ENCODE measurements around the gene PKNOX1. TPM values are rescaled to one million over a fixed set of nuclear protein-coding genes. Genes with fewer than 3 reads are reported as not detected.

PKNOX1 gene
- total and polyA plus RNA-seq, 9 of the 15 experiments (the other 6 are each of a cell fraction or from before 2014, with no cell fraction given) = 8.8 to 25.9 (median 13.2) TPM

DNA sequence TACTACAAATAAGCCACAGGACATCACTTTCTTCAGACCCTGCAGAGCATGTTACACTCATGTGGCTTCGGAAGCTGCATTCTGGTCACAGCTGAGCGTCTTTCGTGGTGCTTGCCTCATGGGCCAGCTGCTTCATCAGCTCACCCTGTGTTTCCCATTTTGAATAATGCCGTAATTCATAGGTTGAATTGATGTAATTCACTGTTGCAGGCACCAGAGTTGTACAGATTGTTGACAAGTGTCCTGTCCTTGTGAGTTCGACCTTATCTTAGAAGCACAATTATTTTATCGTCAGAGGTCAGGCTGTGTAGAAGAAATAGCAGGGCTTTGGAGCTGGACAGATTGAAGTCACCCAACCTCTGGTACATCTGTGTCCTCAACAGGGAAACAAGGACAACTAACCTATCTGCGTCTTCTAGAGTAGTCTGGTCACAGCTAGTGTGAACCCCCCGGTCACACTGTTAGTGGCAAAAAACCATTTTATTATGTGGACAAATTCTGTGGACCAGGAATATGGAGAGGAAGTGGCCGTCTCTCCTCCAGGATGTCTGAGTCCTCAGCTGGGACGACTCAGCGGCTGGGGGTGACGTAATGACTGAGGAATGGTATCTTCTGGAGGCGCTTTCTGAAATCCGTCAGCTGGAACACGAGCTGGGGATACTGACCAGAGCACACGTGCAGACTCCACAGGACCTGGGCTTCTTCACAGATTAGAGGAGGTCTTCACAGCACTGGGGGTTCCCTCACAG is 17.8 kb downstream of the PKNOX1 start:
- H3K9me3 ChIP-seq (replicated peaks; ENCODE audit: control insufficient read depth, insufficient read depth, low read depth, low read length) = 0 out of 2 replicates have a peak, but pooled peaks cover 2% of the 10 kb centered on the region
- in situ Hi-C loops (cut with MboI) = no loop called here
- TF ChIP-seq MTA1 (IDR thresholded peaks at IDR 0.05; ENCODE audit: borderline replicate concordance) (0 out of 2 replicates have a peak, but pooled peaks have one; percentile 26), ZFX (CRISPR knock-in tag; IDR thresholded peaks at IDR 0.05) (no peak), CCNT2 (IDR thresholded peaks at IDR 0.05; ENCODE audit: borderline replicate concordance, extremely low read depth, insufficient read length, low read depth, low read length) (no peak), KDM5B (IDR thresholded peaks at IDR 0.05; ENCODE audit: insufficient replicate concordance, low read depth, low read length) (no peak), ESRRA (IDR thresholded peaks at IDR 0.05; ENCODE audit: borderline replicate concordance, low read depth) (peak; percentile 80), JUNB (CRISPR knock-in tag; conservative IDR thresholded peaks at IDR 0.05) (peak; percentile 31; the same call in 1 of the 2 replicates), ARID1B (IDR thresholded peaks at IDR 0.05) (peak; percentile 64; the same call in 1 of the 2 replicates), NBN (IDR thresholded peaks at IDR 0.05; ENCODE audit: low read depth) (no peak), PHF21A (IDR thresholded peaks at IDR 0.05; ENCODE audit: borderline replicate concordance, low read depth) (no peak), HLTF (IDR thresholded peaks at IDR 0.05) (no peak), ATF1 (CRISPR knock-in tag; IDR thresholded peaks at IDR 0.05) (no peak), ATF1 (tag; IDR thresholded peaks at IDR 0.05) (peak; percentile 57), CEBPG (CRISPR knock-in tag; IDR thresholded peaks at IDR 0.05) (peak; percentile 75), CEBPG (tag; conservative IDR thresholded peaks at IDR 0.05 in 1 of 2, IDR thresholded peaks at IDR 0.05 in 1 of 2) (no peak)
- TF ChIP-seq, protein P1, sequence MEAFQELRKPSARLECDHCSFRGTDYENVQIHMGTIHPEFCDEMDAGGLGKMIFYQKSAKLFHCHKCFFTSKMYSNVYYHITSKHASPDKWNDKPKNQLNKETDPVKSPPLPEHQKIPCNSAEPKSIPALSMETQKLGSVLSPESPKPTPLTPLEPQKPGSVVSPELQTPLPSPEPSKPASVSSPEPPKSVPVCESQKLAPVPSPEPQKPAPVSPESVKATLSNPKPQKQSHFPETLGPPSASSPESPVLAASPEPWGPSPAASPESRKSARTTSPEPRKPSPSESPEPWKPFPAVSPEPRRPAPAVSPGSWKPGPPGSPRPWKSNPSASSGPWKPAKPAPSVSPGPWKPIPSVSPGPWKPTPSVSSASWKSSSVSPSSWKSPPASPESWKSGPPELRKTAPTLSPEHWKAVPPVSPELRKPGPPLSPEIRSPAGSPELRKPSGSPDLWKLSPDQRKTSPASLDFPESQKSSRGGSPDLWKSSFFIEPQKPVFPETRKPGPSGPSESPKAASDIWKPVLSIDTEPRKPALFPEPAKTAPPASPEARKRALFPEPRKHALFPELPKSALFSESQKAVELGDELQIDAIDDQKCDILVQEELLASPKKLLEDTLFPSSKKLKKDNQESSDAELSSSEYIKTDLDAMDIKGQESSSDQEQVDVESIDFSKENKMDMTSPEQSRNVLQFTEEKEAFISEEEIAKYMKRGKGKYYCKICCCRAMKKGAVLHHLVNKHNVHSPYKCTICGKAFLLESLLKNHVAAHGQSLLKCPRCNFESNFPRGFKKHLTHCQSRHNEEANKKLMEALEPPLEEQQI (IDR thresholded peaks at IDR 0.05) = no peak
- TF ChIP-seq, protein P2, sequence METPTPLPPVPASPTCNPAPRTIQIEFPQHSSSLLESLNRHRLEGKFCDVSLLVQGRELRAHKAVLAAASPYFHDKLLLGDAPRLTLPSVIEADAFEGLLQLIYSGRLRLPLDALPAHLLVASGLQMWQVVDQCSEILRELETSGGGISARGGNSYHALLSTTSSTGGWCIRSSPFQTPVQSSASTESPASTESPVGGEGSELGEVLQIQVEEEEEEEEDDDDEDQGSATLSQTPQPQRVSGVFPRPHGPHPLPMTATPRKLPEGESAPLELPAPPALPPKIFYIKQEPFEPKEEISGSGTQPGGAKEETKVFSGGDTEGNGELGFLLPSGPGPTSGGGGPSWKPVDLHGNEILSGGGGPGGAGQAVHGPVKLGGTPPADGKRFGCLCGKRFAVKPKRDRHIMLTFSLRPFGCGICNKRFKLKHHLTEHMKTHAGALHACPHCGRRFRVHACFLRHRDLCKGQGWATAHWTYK (CRISPR knock-in tag; IDR thresholded peaks at IDR 0.05) = 0 out of 2 replicates have a peak, but pooled peaks have one; percentile 57
- TF ChIP-seq, protein P3, sequence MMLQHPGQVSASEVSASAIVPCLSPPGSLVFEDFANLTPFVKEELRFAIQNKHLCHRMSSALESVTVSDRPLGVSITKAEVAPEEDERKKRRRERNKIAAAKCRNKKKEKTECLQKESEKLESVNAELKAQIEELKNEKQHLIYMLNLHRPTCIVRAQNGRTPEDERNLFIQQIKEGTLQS (IDR thresholded peaks at IDR 0.05) = peak; percentile 98
- TF ChIP-seq, protein P3 (CRISPR knock-in tag; conservative IDR thresholded peaks at IDR 0.05) = no peak

More for the DNA sequence above, 17.8 kb downstream of the PKNOX1 start:
- Histone ChIP-seq H3K4me3 (no peak overlapping the region), H3K36me3 (ENCODE audit: control insufficient read depth, insufficient read depth, low read length) (peaks cover 11% of the 10 kb centered on the region; the same call in 1 of the 3 replicates), H3K4me1 (replicated peaks in 1 of 2; ENCODE audit: control insufficient read depth in 2 of 2, insufficient read depth in 2 of 2, low read length in 2 of 2) (peaks cover 32 to 36% of the 10 kb centered on the region in 2 experiments), H3K4me2 (ENCODE audit: insufficient read depth, low read length) (peak overlapping the region; percentile 49; the same call in 1 of the 2 replicates), H4K20me1 (replicated peaks; ENCODE audit: control insufficient read depth, insufficient read depth, low read length) (peaks cover 10% of the 10 kb centered on the region), H3K27ac (ENCODE audit: extremely low read depth, low read depth, low read length) (peak overlapping the region; percentile 31; the same call in 2 of the 3 replicates), H3K9me1 (ENCODE audit: control insufficient read depth, insufficient read depth, low read length) (no peaks in the 10 kb centered on the region), H2AFZ (ENCODE audit: low read depth, low read length) (peak overlapping the region; percentile 18), H3K27me3 (ENCODE audit: control insufficient read depth in 2 of 2, insufficient read depth in 2 of 2, low read length in 2 of 2) (no peaks in the 10 kb centered on the region), H3K79me2 (ENCODE audit: control insufficient read depth, insufficient read depth, low read length) (peaks cover 9% of the 10 kb centered on the region; the same call in 1 of the 3 replicates), H3K9ac (ENCODE audit: insufficient read depth in 1 of 2, low read depth in 2 of 2, low read length in 2 of 2) (peak overlapping the region in 1 of 2 experiments; percentile 15; a peak in 1 of 4 replicates)
- ATAC-seq (peak; percentile 63), DNase-seq (ENCODE audit: extremely low read depth in 1 of 4, low spot score in 3 of 4) (peak; percentile 49 to 66 (median 57)), FAIRE-seq (peak; percentile 57)
- POLR2A ChIA-PET = interaction anchor here (1.1 to 11.8 kb wide), 4 partner anchors 9 to 33 kb away, joined by 3 to 105 read pairs (median 4); partner anchors contain the start of gene PKNOX1
- no TSS peak for BruUV-seq (replicated peaks)
- WGBS (ENCODE audit: insufficient coverage, low coverage, missing lambda C conversion rate) = 19% methylated on average over 16 of the region's 16 CpGs
- intact Hi-C loops (cut with micrococcal nuclease) = loop anchor here (2.0 kb wide), 1 partner anchor 17 kb away; no protein-coding TSS in a partner anchor
- CTCF ChIA-PET (ENCODE audit: low intra/inter-chr PET ratio) = no interaction called here

All from K562 (cell line).